CD8-positive, alpha-beta memory T cell (primary cell): ENCODE measurements around the gene MAGEA8. TPM values are rescaled to one million over a fixed set of nuclear protein-coding genes. Genes with fewer than 3 reads are reported as not detected.
A peak's percentile ranks its signal among the peaks of the same experiment; 100 is the strongest.
"Not testable (repeated sequence)": the region's sequence is repeated elsewhere in the genome, so short reads cannot be mapped to it uniquely, and the experiment has no call there.

Experiments used
- CTCF ChIA-PET: fragments of 350-600 bp; sonication (Branson Sonifier 250); formaldehyde crosslinking; loops from one replicate; lab custom pipeline; 2021; ENCODE audit warnings: antibody characterized with exemption; lab: Charles Lee
- POLR2A ChIA-PET: fragments of 350-600 bp; sonication (Branson Sonifier 250); formaldehyde crosslinking; loops from one replicate; lab custom pipeline; 2021; ENCODE audit warnings: antibody characterized with exemption; lab: Charles Lee
- DNase-seq, 5 donors: peaks; one replicate each; pipeline versions ENCODE4 v3.0.0 to v3.0.0-alpha.2; 2020 to 2022; ENCODE audit warnings: mixed read lengths in 1 of 5
- H3K27ac ChIP-seq: one replicate; pipeline ENCODE4 v1.7.0; 2013; ENCODE audit warnings: low read depth, mild to moderate bottlenecking, low read length, moderate library complexity
- H3K27me3 ChIP-seq: 2 replicates; pipeline ENCODE4 v1.7.0; 2013; ENCODE audit warnings: low read length, mild to moderate bottlenecking; ENCODE audit not compliant: insufficient read depth, poor library complexity, severe bottlenecking
- H3K36me3 ChIP-seq: 2 replicates; pipeline ENCODE4 v1.7.0; 2013; ENCODE audit warnings: mild to moderate bottlenecking, low read length, moderate library complexity; ENCODE audit not compliant: insufficient read depth
- H3K4me1 ChIP-seq: 2 replicates; pipeline ENCODE4 v1.7.0; 2013; ENCODE audit warnings: mild to moderate bottlenecking, low read length, moderate library complexity; ENCODE audit not compliant: insufficient read depth
- H3K4me3 ChIP-seq: 2 replicates; pipeline ENCODE4 v1.7.0; 2013; ENCODE audit warnings: mild to moderate bottlenecking, low read length
- H3K9me3 ChIP-seq: 2 replicates; pipeline ENCODE4 v1.7.0; 2013; ENCODE audit warnings: mild to moderate bottlenecking, low read length
- H3K27ac Mint-ChIP-seq, 8 donors: one replicate each; pipeline ENCODE4 v1.8.0; 2020 to 2021; ENCODE audit warnings: mixed read lengths in 8 of 8, mild to moderate bottlenecking in 6 of 8, inconsistent platforms in 3 of 8, moderate library complexity in 3 of 8
- H3K27me3 Mint-ChIP-seq, 2 donors: one replicate each; pipeline ENCODE4 v1.8.0; 2020 to 2021; ENCODE audit warnings: mixed read lengths in 2 of 2, mild to moderate bottlenecking in 1 of 2, moderate library complexity in 1 of 2
- H3K36me3 Mint-ChIP-seq, 3 donors: one replicate each; pipeline ENCODE4 v1.8.0; 2020 to 2021; ENCODE audit warnings: mixed read lengths in 3 of 3, inconsistent platforms in 1 of 3, mild to moderate bottlenecking in 1 of 3
- H3K4me1 Mint-ChIP-seq, 3 donors: one replicate each; pipeline ENCODE4 v1.8.0; 2020 to 2021; ENCODE audit warnings: mixed read lengths in 3 of 3, inconsistent platforms in 1 of 3, mild to moderate bottlenecking in 1 of 3
- H3K4me3 Mint-ChIP-seq, 7 donors: one replicate each; pipeline ENCODE4 v1.8.0; 2020 to 2021; ENCODE audit warnings: mixed read lengths in 7 of 7, mild to moderate bottlenecking in 6 of 7, moderate library complexity in 4 of 7, inconsistent platforms in 2 of 7
- H3K9me3 Mint-ChIP-seq, 5 donors: one replicate each; pipeline ENCODE4 v1.8.0; 2020 to 2022; ENCODE audit warnings: mixed read lengths in 5 of 5, mild to moderate bottlenecking in 3 of 5, moderate library complexity in 2 of 5, inconsistent platforms in 1 of 5
- polyA plus RNA-seq: library from polyadenylated mRNA; unstranded; fragments of 300-500 nt; fragmentation: Illumina TruSeq; gene quantifications from one replicate; pipeline ENCODE4 v1.2.3, GENCODE V29; 2021
- total RNA-seq, 2 experiments: library from RNA; stranded (reverse); gene quantifications; one replicate each; pipeline ENCODE4 v1.2.3, GENCODE V29; 2021

The MAGEA8 gene, protein sequence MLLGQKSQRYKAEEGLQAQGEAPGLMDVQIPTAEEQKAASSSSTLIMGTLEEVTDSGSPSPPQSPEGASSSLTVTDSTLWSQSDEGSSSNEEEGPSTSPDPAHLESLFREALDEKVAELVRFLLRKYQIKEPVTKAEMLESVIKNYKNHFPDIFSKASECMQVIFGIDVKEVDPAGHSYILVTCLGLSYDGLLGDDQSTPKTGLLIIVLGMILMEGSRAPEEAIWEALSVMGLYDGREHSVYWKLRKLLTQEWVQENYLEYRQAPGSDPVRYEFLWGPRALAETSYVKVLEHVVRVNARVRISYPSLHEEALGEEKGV
- total RNA-seq (not detected), polyA plus RNA-seq (not detected)

DNA sequence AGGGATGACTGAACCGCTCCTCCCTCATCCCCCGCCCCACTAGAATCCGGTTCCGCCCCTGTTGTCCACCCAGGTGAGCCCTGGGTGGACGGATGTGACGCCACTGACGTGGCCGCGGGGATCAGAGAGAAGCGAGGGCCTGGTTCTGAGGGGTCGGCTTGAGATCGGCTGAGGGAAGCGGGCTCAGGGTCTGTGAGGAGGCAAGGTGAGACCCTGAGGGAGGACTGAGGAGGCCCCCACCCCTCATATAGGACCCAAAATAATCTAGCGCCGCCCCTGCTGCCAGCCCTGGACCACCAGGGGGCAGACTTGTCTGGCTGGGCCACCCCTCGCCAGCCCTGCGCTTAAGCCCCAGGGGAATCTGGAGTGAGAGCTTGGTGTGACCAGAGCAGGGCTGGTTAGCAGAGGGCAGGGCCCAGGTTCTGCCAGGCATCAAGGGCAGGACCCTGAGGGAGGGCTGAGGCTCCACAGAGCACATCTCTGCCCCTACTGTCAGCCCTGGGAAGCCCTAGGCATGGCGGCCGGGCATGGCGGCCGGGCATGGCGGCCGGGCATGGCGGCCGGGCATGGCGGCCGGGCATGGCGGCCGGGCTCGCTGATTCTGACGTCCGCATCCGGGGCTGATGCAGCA lies at the start of gene MAGEA8:
MAGEA8 (plus strand) TSS at position 103 of the 631 bp plus-strand sequence. CDS start 3,090 bp downstream, outside the sequence.
- H3K27ac Mint-ChIP-seq: no peak within 1 kb of the TSS
- no peak within 1 kb of the TSS for H3K27ac ChIP-seq
- no peaks in the 10 kb centered on the region for H3K36me3 ChIP-seq
- no peaks in the 10 kb centered on the region for H3K27me3 ChIP-seq
- CTCF ChIA-PET: interaction anchor here (1.5 kb wide), 1 partner anchor 57 kb away, joined by 3 read pairs; the partner anchor contains the start of gene EOLA2
- no peaks in the 10 kb centered on the region for H3K9me3 ChIP-seq
- no peak for DNase-seq
- no peaks in the 10 kb centered on the region for H3K9me3 Mint-ChIP-seq
- peaks cover 4 to 5% of the 10 kb centered on the region in 2 donors for H3K27me3 Mint-ChIP-seq
- H3K4me3 Mint-ChIP-seq: no peak within 1 kb of the TSS
- POLR2A ChIA-PET: no interaction called here
- peaks cover 3 to 6% (median 3%) of the 10 kb centered on the region in 3 donors for H3K4me1 Mint-ChIP-seq
- H3K4me1 ChIP-seq: no peaks in the 10 kb centered on the region
- H3K4me3 ChIP-seq: no peak within 1 kb of the TSS
- H3K36me3 Mint-ChIP-seq: no peaks in the 10 kb centered on the region

DNA sequence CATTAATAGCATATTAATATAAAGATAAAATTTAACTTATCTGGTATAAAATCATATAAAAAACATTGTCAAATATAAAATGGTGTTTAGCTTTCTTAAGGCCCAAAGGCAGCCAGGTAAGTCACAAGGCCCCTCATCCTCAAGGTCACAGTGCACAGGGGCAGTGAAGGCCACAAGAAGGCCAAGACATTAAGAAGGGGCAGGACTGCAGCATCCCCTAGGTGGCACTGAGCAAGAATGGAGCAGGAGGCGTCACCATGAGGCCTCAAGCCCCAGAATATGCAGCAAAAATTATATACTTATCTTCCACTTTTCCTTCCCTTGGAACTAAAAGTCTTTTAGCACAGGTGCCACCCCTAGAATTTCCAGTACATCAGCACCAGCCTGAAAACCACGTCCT lies 49.5 kb upstream of the MAGEA8 start:
- Mint-ChIP-seq H3K4me3 (no peak overlapping the region), H3K4me1 (peaks cover 19 to 33% (median 24%) of the 10 kb centered on the region in 3 donors), H3K36me3 (no peaks in the 10 kb centered on the region), H3K9me3 (no peaks in the 10 kb centered on the region), H3K27ac (peak overlapping the region in 2 of 8 donors; percentile 4 to 85), H3K27me3 (peaks cover 0 to 7% of the 10 kb centered on the region in 2 donors)
- H3K27ac ChIP-seq: no peak overlapping the region
- H3K4me1 ChIP-seq: peaks cover 11% of the 10 kb centered on the region
- ChIA-PET POLR2A (no interaction called here), CTCF (no interaction called here)
- no peaks in the 10 kb centered on the region for H3K36me3 ChIP-seq
- H3K9me3 ChIP-seq: no peaks in the 10 kb centered on the region
- H3K27me3 ChIP-seq: no peaks in the 10 kb centered on the region
- no peak for DNase-seq
- H3K4me3 ChIP-seq: no peak overlapping the region

DNA sequence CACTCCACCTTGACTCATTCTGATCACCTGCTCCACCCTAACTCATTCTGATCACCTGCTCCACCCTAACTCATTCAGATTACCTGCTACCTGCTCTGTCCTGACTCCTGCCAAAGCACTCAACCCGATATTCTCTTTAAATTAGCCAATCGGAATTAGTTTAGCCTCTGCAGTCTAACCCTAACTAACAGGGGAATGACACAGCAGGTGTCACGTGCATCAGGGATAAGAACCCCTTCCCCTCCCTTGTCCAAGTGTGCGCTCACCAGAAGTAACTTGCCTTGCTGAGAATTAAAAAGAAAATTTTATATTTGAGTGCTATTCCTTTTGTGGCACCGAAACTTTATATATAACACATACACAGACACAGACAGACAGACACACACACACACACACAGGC lies 44.3 kb upstream of the MAGEA8 start:
- H3K27me3 ChIP-seq, H3K36me3 Mint-ChIP-seq, H3K27me3 Mint-ChIP-seq, H3K27ac Mint-ChIP-seq, H3K4me1 Mint-ChIP-seq, POLR2A ChIA-PET, H3K36me3 ChIP-seq, H3K9me3 Mint-ChIP-seq, H3K4me3 Mint-ChIP-seq, H3K27ac ChIP-seq, DNase-seq, CTCF ChIA-PET, H3K9me3 ChIP-seq, H3K4me1 ChIP-seq, H3K4me3 ChIP-seq: not testable (repeated sequence)

DNA sequence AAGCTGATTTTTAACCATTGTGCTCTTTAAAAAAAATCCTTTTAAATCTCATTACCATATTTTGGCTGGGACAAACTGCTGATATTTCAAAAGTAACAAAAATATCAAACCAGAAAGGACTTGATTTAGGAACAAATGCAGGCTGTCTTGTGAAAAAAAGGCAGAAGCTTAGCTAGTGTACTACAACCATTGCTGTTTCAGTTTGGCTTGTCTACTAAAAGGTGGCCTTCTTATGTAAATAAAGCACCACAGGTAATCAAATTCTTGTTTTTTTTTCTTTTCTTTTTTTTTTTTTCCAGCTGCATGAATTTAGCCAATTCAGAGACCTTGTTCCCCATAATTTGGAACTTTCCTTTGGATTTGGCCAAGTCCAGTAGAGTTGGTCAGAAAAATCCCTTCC lies 43.8 kb upstream of the MAGEA8 start:
- ChIA-PET CTCF (no interaction called here), POLR2A (no interaction called here)
- Histone ChIP-seq H3K4me3 (no peak overlapping the region), H3K4me1 (no peaks in the 10 kb centered on the region), H3K27ac (no peak overlapping the region), H3K36me3 (no peaks in the 10 kb centered on the region), H3K9me3 (no peaks in the 10 kb centered on the region), H3K27me3 (no peaks in the 10 kb centered on the region)
- Mint-ChIP-seq H3K36me3 (no peaks in the 10 kb centered on the region), H3K4me1 (no peaks in the 10 kb centered on the region), H3K4me3 (no peak overlapping the region), H3K9me3 (no peaks in the 10 kb centered on the region), H3K27ac (no peak overlapping the region), H3K27me3 (peaks cover 0 to 3% of the 10 kb centered on the region in 2 donors)
- no peak for DNase-seq

DNA sequence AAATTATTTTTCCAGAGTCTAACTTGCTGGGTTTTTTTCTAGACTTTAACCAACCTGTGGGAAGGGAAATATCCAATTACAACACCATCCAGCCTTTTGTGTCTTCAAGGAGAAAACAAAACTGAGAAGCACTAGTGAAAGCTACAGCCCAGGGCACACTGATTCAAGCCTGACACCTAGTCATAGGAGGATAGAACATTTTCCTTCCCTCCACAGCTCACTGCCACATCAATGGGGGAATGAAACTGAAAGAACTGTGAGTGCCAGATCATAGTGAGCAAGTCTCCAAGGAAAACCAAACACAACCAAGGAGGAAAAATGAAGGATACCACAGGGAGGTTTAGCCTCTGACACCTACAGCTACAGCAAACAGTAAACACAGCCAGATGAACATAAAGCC lies 43.3 kb upstream of the MAGEA8 start:
- POLR2A ChIA-PET: no interaction called here
- H3K9me3 ChIP-seq: no peaks in the 10 kb centered on the region
- no peaks in the 10 kb centered on the region for H3K9me3 Mint-ChIP-seq

DNA sequence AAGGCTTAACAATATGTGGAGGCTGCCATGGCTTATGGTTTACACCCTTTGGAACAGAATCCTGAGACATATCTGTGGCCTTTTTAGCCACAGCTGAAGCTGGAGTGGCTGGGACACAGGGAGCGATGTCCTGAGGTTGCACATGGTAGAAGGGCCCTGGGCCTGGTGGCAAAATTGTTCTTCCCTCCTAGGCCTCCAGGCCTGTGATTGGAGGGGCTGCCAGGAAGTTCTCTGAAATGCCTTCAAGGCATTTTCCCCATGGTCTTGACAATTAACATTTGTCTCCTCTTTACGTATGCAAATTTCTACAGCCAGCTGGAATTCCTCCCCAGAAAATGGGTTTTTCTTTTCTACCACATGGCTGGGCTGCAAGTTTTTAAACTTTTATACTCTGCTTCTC lies 39.1 kb upstream of the MAGEA8 start:
- Mint-ChIP-seq H3K9me3 (peaks cover 0 to 3% (median 0%) of the 10 kb centered on the region in 5 donors), H3K4me3 (no peak overlapping the region), H3K4me1 (no peaks in the 10 kb centered on the region), H3K27me3 (peaks cover 0 to 9% of the 10 kb centered on the region in 2 donors), H3K36me3 (no peaks in the 10 kb centered on the region), H3K27ac (no peak overlapping the region)
- H3K27ac ChIP-seq: no peak overlapping the region
- DNase-seq: no peak
- H3K27me3 ChIP-seq: no peaks in the 10 kb centered on the region
- no peaks in the 10 kb centered on the region for H3K4me1 ChIP-seq
- CTCF ChIA-PET: no interaction called here
- H3K4me3 ChIP-seq: no peak overlapping the region
- no peaks in the 10 kb centered on the region for H3K9me3 ChIP-seq
- POLR2A ChIA-PET: no interaction called here
- no peaks in the 10 kb centered on the region for H3K36me3 ChIP-seq

More for the DNA sequence above, 43.3 kb upstream of the MAGEA8 start:
- Mint-ChIP-seq H3K36me3 (no peaks in the 10 kb centered on the region), H3K27ac (no peak overlapping the region), H3K4me3 (no peak overlapping the region), H3K27me3 (peaks cover 0 to 3% of the 10 kb centered on the region in 2 donors), H3K4me1 (no peaks in the 10 kb centered on the region)
- Histone ChIP-seq H3K4me3 (no peak overlapping the region), H3K27ac (no peak overlapping the region), H3K4me1 (no peaks in the 10 kb centered on the region), H3K36me3 (no peaks in the 10 kb centered on the region), H3K27me3 (no peaks in the 10 kb centered on the region)
- CTCF ChIA-PET: no interaction called here
- no peak for DNase-seq

DNA sequence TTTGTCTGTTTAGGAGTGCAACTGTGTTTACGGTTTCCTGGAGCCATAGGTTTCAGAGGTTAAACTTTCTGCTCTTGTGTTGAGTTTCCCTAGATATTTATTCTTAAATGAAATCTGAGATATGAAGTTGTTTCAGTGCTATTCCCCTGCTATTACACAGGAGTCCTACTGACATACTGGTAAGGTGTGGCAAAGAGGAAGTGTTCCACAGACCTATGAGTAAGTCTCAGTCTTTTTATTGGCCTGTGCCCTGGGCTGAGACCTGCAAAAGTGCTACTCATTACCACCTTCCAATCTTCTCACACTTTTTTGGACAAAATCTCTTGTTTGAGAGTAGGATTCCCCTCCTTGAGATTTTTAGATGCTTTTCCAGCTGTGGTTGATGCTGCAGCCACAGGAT lies 35.6 kb upstream of the MAGEA8 start:
- POLR2A ChIA-PET: no interaction called here
- no peak overlapping the region for H3K4me3 Mint-ChIP-seq
- peaks cover 0 to 3% (median 0%) of the 10 kb centered on the region in 5 donors for H3K9me3 Mint-ChIP-seq

DNA sequence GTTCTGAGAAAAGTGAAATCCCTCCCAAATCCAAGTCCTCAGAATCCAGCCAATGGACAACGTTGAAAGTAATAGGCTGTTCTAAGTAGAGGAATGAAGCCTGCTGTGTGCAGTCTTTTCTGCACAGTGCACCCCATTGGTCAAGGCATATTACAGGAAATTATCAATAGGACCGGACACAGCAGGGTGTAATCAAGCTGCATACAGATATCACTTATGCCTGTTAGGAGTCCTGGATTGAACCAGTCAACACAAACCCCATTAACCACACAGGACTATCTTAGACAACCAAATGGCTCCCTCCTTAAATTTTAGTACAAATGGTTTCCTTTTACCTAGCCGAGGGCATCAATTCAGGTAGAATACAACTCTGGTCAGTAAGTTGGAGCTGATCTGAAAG lies 34.2 kb upstream of the MAGEA8 start:
- Mint-ChIP-seq H3K4me3 (no peak overlapping the region), H3K27ac (no peak overlapping the region), H3K27me3 (peaks cover 0 to 19% of the 10 kb centered on the region in 2 donors), H3K4me1 (no peaks in the 10 kb centered on the region), H3K9me3 (peaks cover 0 to 3% (median 0%) of the 10 kb centered on the region in 5 donors), H3K36me3 (no peaks in the 10 kb centered on the region)
- no peaks in the 10 kb centered on the region for H3K27me3 ChIP-seq
- H3K27ac ChIP-seq: no peak overlapping the region
- H3K9me3 ChIP-seq: no peaks in the 10 kb centered on the region
- H3K4me3 ChIP-seq: no peak overlapping the region
- no peaks in the 10 kb centered on the region for H3K36me3 ChIP-seq
- H3K4me1 ChIP-seq: no peaks in the 10 kb centered on the region
- CTCF ChIA-PET: no interaction called here
- POLR2A ChIA-PET: no interaction called here
- DNase-seq: no peak

More for the DNA sequence above, 35.6 kb upstream of the MAGEA8 start:
- CTCF ChIA-PET: no interaction called here
- H3K4me1 Mint-ChIP-seq: no peaks in the 10 kb centered on the region
- no peaks in the 10 kb centered on the region for H3K36me3 Mint-ChIP-seq
- Histone ChIP-seq H3K27me3 (no peaks in the 10 kb centered on the region), H3K4me3 (no peak overlapping the region), H3K27ac (no peak overlapping the region), H3K36me3 (no peaks in the 10 kb centered on the region), H3K4me1 (no peaks in the 10 kb centered on the region), H3K9me3 (no peaks in the 10 kb centered on the region)
- peaks cover 0 to 12% of the 10 kb centered on the region in 2 donors for H3K27me3 Mint-ChIP-seq
- no peak for DNase-seq
- peak overlapping the region in 1 of 8 donors; percentile 19 for H3K27ac Mint-ChIP-seq
